DMS79 (cell line): ENCODE results near the gene PRRT1B.

Experiments
- DNase-seq: peaks from one replicate; lab custom pipeline; 2025; lab: John Stamatoyannopoulos, UW

The PRRT1B gene

DNA sequence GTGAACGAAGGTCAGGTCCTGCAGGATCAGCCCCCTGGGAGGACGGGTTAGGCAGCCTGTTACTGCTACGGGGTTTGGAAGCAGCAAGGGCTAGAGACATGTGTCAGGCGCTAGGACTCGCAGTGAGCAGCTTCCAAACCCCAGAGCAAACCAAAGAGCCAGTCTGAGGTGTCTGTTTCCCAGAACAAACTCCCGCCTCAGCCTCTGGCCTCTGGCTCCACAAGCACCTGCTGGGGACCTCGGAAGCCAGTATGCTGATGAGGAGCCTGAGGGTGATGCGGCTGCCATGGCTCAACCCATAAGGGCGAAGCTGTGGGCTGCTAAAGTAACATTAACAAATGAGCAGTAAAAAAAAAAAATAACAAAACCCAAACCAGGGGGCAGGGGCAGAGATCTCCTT, 35.0 kb downstream of the PRRT1B start:
- no peak for DNase-seq

DNA sequence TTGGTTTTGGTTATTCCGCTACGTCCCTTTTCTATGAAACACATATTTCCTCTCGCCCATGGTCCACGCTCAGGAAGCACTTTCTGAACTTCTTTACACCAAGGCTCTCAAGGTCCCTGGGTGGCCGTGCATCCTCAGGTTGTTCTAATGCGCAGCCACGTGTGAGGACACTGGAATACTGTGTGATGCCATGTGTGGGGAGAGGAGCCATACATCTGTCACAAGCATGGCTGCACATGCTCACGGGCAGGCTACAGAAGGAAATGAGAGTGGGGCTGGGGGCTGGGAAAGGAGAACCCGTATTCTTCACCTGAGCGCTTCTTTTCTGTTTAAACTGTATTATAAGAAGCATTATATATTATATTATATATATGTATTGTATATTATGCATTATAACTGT, 36.7 kb downstream of the PRRT1B start:
- DNase-seq = no peak

DNA sequence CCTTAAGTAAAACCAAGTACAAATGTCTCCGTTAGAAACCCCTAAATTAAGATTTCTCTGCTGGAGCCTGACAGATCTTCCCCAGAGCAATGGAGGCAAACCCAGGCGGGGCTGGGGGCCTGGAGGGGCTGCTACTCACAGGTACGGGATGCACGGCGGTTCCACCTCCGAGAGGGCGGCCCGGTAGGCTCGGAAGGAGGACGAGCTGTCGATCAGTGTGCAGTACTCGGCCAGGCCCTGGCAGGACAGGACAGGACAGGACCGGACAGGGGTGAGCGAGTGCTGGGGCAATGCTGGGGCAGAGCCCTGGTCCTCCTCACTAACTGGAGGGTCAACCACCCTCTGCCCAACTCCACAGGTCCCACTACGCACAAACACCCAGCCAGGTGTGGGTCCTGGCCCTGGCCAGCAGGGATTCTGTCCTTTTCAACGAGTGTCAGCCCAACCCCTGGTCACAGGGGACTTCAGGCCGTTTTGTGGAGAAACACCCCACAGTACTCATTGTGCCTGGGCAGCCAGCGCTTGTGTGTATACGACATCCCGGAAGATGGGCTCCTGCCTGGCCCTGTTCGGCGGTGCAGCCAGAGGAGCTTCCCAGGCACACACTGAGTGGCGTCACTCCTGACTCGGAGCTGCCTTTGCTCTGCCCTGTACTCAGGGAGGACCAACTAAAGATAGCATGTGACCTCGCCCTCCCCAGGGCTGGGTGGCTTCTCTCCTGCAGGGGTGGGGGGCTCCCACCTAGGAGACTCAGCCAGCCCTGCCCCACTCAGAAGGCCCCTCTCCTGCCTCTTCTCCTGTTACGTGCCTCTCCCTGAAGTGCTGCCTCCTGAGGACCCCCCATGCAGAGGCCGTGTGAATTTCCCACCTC, 37.4 kb downstream of the PRRT1B start:
- no peak for DNase-seq

DNA sequence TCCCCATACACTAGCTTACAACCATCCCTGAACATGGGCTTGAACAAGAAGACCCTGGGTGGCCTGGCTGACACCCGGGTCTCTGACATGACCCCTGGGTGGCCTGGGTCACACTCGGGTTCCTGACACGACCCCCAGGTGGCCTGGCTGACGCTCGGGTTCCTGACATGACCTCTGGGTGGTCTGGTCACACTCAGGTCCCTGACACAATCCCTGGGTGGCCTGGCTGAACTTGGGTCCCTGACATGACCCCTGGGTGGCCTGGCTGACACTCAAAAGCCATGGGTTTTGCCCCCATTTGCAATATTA, 38.0 kb downstream of the PRRT1B start:
- no peak for DNase-seq

DNA sequence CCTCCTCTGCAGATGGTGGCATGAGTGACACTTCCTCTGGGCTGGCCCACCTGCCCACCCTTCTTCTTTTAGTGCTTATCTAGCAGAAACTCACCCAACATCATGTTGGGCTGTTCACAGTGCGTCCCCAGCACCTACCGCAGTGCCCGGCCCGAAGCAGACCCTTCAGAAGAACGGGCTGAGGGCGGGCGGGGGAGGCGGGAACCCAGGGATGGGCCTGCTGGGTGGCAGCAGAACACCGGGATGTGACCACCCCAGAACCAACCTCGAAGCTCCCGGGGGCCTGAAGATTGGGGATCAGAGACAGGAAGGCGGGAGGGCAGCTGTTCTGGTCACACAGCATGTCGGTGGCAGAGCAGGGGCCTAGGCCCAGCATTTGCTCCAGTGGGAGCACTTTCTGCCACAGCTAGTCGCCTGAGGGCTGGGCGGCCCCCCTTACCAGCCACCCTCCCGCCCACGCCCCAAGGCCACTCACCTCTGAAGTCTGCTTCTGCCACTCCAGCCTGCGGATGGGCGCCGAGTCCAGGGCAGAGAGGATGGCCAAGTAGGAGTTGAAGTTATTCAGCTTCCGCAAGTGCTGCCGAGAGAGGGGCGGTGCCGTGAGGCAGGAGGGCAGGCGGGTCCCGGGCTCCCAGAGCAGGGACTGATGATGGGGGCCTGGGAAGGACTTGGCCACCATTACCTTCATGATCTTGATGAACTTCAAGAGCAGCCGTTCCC, 38.7 kb downstream of the PRRT1B start:
- no peak for DNase-seq

DNA sequence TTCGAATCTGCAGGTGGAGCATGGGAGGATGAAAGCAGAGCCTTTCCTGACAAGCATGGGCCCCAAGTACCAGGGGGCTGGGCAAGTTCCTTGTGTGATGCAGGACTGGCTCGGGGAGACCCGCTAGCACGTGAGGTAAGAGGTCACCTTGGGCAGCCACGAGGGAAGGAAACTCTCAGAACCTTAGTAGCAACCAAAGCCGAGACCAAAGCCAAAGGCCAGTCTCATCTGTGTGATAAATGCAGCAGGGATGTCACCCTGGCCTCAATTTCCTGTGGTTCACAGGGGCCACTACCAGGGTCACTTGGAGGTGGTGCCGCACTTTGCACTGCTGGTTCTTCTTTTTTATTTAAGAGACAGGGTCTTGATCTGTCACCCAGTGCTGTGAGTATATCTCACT, 39.5 kb downstream of the PRRT1B start:
- DNase-seq = no peak

DNA sequence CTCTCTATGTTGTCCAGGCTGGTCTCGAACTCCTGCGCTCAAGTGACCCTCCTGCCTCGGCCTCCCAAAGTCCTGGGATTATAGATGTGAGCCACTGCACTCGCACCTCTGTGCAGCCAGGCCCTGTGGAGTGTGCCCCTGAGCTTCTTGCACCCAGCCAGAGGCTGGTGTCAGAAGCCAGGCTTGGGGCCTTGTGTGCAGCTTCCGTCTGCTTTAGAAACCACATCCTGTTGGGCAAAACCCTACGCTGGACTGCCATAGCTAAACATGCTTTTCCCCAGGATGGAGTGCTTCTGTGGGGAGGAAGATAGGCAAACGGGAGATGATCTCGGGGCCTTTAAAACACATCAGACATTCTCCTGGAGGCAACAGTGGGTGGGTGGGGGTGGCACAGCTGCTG, 40.1 kb downstream of the PRRT1B start:
- DNase-seq = no peak

DNA sequence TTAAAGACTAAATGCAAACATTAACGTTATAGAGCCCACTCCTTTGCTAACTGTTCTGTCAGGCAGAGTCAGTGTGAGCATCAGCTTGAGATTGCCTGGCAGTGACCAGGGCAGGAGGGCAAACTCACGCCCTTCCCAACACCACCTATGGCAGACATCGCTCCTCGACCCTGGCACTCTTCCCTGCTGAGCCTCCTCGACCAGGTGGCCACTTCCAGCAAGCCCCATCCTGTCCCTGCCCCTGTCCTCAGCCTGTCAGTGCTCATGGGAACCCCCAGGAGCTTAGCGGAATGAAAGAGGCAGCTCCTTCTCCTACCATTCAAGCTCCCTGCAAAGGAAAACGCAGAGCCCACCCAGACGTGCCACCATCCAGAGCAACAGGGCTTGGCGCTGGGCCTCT, 42.0 kb downstream of the PRRT1B start:
- DNase-seq = no peak

DNA sequence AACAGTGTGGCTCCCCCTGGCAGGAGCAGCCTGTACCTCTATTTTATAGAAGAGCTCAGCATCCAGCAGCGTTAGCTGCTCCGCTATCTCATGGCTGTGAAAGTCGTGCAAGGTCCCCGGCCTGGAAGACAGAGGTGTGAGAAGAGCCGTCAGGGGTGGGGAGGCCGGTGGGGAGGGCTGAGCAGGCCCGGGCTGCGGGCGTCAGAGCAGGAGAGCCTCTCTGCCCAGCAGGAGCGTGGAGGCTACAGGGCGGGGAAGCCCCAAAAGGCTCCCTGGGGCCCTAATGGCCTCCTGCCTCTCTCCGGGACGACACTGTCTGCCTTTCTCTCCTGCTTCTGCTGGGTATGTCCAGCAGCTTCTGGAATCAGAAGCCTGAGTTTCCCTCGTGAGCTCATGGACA, 42.6 kb downstream of the PRRT1B start:
- DNase-seq = no peak

DNA sequence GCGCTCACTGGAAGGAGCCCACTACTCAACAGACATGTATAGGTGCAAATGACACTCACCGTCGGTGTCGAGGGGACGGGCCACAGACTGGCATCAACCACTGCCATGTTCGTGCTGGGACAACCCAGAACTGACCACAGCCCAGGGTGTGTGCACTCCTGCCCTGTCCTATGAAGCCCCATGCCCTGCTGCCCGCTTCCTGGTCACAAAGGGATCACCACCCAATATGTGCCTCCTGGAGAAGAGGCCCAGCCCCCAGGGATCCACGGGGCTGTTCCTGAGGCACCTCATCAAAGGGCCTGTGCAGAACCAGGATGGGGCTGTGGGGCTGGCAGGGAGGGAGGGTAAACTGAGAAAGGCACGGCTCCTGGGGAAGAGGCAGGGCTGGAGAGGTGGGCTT, 43.1 kb downstream of the PRRT1B start:
- no peak for DNase-seq

DNA sequence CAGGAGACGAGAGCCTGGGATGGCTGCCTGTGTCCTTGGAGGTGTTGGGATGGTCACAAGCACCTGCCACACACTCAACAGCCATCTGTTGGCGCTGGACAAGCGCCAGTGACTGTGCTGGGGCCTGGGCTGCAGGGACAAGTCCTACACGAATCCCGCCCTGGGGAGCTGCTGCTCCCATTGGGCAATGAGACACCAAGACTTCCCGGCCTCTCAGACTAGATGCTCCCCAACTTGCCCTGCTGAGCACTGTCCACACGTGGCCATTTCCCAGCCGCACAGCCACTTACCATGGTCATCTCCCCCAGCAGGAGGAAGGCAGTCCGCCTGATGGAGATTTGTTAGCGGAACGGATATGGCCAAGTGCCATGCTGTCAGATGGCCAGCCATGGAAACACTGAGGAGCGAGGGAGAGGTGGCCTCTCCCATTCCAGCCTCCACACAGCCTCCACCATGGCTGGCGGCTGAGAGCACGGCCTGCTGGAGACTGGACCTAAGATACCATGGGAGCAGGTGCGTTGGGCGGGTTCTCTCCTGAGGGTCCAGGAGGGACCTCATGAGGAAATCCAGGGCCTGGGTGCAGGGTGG, 43.9 kb downstream of the PRRT1B start:
- no peak for DNase-seq

DNA sequence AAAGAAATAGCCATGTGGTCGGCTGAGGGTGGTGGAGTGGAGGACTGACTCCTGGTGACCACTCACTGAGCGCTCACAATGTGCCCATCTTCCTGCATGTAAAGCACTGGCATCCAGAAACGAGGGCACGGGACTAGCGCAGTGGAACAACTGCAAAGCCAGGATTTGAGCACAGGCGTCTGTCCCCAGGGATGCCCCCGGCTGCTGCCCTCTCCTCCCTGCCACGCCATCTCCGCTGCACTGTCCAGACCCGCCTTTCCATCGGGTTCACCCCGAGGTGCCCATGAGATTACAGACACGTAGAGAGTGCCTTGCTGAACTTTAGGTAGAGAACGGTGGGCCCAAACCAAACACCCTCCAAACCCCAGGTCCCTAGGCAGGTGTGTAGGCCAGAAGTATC, 44.7 kb downstream of the PRRT1B start:
- no peak for DNase-seq

DNA sequence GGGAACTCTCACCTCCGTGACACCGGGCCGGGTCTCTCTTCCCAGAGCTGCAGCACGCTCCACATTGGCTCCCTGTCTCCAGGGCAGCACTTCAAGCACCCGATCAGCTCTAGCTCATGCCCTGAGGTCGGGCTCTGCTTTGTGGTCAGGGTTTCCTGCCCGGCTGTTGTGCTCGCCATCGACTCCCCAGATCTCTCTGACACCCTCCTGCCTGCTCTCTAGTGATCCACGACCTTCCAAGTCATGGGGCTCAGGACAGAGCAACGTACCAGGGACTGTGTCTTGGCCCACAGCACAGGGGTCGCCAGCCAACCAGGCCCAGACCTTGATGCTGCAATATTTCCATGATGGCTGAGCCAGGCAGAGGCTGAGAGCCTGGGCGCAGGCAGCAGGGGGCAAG, 45.1 kb downstream of the PRRT1B start:
- DNase-seq = no peak

DNA sequence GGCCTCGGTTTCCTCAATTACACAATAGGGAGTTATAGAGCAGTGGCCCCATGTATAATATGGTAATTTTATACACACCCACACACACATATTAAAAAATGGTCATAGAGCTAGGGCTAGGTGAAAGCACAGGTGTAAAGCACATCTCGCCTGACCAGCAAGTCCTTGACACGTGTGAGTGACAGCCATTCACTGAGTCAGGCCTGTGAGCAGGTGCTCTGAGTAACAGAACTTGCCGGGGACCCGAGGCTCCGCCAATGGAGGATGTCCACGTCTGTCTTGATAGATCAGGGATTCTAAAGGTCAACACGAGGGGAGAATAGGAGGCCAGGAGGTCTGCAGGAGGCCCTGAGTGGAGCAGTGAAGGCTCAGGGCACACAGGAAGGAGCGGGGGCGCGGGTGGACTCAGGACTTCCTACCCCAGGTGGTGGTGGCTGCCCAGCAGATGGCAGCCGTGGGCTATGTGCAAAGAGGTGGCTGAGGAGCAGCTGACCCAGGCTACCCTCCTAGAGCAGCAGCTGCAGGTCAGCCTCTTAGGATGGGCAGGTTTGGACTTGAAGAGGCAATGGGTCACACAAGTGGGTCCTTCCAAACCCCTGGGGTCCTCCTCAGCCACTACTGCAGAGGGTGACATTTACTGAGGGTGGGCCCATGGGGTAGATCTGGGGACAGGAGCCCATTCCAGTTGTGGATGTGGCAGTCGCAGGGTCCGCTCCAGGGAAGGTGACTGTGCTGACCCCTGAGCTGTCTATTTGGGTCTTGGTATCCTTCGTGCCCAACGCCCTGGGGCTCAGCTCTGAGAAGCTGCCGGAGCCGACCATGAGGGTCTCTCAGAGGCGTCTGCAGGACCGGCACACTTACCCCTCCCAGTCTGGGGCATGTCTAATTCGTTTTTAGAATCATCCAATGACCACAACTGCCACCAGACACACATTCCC, 45.9 kb downstream of the PRRT1B start:
- DNase-seq = peak; percentile 20

DNA sequence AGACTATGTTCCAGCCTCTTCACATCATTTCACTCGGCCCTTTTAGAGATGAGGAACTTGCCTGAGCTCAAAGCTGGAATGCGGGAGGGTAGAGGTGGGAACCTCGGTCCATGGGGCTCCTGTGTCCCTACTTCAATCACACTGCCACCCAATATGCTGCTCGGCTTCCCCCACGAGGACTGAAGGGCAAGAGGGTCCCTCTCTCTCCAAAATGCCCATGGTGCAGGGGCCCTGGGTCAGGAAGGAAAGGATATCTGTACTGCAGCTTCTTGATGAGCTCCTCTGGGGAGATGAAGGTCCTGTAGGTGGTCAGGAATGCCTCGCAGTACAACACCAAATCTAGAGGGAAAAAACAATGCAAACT, 46.5 kb downstream of the PRRT1B start:
- DNase-seq = no peak

DNA sequence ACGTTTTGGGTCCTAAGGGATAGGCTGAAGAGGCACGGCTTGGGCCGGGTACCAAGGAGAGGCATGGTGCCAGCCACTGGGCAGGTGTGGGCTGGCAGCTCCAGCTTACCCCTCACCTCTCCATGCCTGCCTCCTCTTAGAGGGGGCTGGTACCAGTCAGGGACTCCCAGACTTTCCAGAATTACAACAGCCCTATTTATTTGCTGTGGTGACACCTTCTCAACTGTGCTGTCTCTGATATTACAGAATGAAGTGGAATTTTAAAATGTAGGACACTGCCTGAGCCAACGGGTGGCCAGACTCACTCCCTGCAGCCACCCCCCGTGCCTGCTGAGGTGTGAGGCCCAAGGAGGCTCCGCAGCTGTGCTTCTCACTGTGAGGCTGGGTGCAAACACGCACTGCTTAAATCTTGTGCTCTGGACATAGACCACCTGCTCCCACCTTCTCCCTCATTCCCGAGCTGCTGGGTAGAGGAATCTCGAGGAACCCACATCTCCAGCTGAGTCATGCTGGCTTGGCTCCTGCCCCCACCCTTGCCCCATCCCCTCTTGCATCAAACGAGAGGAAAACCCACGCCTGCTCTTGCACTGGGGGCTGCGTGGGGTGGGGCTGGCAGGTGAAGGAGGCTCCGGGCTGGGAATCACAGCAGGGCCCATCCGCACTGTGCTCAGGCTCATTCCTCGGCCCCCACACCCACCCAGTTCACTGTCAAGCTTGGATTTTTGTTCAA, 47.9 kb downstream of the PRRT1B start:
- no peak for DNase-seq

DNA sequence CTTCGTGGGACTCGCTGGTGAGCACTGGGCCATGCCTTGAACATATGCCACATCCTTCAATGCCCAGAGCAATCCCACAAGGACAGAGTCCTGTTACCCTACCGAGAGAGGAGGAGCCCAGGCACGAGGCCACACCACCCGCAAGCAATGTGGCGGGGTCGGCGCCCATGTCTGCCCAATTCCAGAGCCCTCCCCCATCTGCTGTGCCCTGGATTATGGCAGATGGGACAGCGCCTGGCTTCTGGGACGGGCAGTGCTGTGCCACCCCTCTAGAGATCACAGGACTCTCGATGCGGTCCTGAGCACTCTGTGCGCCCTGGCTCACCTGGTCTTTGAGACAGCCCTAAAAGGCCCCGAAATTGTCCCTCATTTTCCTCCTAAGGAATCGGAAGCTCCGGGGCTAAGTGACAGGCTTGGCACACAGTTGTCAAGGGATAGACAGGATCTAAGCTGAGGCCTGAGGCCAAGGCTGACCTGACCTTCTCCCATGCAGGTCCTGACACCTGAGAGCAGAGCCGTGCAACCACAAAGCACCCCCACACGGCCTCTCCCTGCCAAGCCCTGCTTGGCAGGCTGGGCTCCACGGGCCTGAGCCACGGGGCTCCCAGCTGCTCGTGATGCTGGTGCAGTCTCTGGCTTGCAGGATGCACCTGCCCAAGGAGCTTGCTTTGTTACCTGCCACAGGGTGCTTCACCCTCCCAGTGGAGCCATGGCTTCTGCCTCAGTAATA, 48.8 kb downstream of the PRRT1B start:
- DNase-seq = no peak

DNA sequence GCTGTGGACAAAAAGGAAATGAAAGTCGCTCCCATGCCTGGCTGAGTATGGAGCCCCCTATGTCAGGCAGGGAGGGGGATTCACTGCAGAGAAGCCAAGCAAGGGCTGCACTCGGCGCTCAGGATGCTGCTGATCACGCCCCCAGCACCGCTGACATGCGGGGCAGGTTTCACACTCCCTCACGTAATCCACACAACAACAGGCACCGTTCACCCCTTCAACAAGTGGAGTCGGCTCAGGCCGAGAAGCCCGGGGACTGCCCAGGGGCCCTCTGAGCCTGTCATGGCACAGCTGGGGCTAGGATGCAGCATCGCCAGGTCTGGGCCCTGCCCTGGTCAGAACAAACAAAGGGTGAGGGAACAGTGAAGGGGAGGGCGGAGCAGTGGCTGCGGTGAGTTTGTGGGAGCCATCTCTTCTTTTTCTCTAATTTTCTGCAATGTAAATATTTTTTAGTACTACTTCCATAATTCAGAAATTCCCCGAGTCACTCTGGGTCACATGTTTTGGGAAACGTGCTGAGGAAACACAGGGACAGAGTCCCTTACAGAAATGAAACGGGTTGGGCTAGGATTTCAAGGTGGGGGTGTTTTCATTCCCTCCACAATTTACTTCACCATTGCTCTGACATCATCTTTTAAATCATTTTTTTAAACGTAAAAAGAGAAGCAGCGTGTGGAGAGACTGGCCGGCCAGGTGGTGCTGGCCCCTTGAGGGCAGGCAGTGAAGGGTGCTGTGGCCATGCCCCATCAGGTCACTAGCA, 49.8 kb downstream of the PRRT1B start:
- no peak for DNase-seq

DNA sequence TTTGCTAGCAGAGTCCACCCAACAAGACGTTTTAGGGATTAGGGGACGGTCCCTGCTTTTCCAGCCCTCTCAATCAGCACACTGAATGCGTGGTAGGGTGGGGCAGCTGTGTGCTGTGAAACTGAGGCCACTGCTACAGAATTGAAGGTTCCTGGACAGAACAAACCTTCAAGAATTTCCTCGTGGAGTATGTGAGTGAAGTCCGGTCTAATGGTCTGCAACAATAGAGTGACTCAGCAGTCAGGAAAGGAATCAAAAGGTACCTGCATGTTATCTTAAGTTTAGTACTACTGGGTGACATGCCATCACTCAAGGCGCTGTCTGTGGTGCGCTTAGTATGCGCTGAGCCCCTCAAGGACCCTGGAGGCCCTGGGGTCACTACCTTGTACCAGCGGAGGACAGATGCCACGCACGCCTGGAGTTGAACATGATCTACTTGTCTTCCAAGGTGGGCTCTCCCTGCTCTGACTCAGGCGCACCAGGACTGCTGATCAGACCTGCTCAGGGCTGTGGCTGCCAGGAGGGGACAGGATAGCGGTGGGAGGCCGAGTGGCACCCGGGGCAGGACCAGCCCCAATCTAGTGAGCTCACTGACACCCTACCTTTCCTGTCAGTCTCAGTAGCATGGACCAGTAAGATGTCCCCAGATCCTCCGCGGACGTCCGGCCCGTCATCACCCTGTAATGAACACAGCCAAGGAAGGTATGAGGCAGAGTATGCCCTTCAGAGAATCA, 50.5 kb downstream of the PRRT1B start:
- no peak for DNase-seq

DNA sequence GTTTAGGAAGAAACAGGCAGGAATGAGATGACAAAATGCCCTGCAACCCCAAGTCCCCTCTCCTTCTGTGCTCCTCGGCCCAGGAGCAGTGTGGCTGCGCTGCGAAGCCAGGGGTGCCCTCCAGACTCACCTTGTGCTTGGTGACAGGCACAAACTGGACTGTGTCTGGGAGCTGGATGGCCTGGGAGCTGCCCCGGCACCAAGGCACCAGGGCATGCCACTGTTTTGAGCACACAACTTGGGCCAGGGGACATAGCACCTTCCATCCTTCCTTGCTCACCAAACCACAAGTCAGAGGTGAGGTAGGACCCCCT, 51.1 kb downstream of the PRRT1B start:
- no peak for DNase-seq
